GM23338 (cell line): ENCODE data around the gene WFS1.

ENCODE experiments used
- POLR2AphosphoS5 ChIP-seq: IDR thresholded peaks from 2 replicates; pipeline ENCODE4 v1.6.1; 2016; ENCODE audit warnings: antibody characterized with exemption, low read depth
- TF ChIP-seq, protein P1 (sequence below), 2 experiments: fragments of 200-600 bp in 1 of 2; sonication (generic) in 1 of 2; conservative IDR thresholded peaks; 2 replicates each; pipeline versions ENCODE4 v1.5.1 to v1.6.1; 2016 to 2017; ENCODE audit warnings: antibody characterized with exemption in 2 of 2, low read depth in 2 of 2, mild to moderate bottlenecking in 2 of 2, moderate library complexity in 1 of 2
- TF ChIP-seq, protein P2 (sequence below): IDR thresholded peaks from one replicate; pipeline ENCODE4 v1.6.1; 2018; ENCODE audit warnings: antibody characterized with exemption; ENCODE audit not compliant: unreplicated experiment

DNA sequence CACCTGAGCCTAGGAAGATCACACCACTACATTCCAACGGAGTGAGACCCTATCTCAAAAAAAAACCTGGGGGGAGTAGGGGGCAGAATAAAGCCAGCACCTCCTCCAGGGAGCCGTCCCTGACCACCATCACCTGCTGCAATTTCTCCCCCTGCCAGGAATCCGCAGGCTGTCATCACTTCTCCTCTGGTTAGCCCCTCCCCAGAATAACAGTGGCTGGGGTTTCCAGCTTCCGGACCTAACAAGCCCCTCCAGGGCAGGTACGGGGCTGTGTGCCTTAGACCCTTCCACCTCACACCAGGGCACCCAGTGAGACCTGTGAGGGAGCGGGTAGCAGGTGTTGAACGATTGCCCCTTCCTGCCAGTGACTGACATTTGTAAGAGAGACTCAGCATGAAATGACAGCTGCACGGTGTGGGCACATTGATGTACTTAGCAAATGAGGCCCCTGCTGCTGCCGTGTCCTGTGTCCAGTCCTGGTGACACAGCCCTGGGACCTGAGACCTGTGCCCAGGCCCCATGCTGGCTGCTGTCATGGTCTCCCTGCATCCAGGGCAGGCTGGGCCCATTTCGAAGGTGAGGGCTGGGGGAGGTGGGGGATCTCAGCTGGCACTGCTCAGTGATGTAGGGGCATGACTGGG is 6.7 kb upstream of the WFS1 start:
- TF ChIP-seq, protein P1, sequence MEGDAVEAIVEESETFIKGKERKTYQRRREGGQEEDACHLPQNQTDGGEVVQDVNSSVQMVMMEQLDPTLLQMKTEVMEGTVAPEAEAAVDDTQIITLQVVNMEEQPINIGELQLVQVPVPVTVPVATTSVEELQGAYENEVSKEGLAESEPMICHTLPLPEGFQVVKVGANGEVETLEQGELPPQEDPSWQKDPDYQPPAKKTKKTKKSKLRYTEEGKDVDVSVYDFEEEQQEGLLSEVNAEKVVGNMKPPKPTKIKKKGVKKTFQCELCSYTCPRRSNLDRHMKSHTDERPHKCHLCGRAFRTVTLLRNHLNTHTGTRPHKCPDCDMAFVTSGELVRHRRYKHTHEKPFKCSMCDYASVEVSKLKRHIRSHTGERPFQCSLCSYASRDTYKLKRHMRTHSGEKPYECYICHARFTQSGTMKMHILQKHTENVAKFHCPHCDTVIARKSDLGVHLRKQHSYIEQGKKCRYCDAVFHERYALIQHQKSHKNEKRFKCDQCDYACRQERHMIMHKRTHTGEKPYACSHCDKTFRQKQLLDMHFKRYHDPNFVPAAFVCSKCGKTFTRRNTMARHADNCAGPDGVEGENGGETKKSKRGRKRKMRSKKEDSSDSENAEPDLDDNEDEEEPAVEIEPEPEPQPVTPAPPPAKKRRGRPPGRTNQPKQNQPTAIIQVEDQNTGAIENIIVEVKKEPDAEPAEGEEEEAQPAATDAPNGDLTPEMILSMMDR (conservative IDR thresholded peaks at IDR 0.05; ENCODE audit: low read depth in 2 of 2) = no peak
- no peak for TF ChIP-seq POLR2AphosphoS5
- TF ChIP-seq, protein P2, sequence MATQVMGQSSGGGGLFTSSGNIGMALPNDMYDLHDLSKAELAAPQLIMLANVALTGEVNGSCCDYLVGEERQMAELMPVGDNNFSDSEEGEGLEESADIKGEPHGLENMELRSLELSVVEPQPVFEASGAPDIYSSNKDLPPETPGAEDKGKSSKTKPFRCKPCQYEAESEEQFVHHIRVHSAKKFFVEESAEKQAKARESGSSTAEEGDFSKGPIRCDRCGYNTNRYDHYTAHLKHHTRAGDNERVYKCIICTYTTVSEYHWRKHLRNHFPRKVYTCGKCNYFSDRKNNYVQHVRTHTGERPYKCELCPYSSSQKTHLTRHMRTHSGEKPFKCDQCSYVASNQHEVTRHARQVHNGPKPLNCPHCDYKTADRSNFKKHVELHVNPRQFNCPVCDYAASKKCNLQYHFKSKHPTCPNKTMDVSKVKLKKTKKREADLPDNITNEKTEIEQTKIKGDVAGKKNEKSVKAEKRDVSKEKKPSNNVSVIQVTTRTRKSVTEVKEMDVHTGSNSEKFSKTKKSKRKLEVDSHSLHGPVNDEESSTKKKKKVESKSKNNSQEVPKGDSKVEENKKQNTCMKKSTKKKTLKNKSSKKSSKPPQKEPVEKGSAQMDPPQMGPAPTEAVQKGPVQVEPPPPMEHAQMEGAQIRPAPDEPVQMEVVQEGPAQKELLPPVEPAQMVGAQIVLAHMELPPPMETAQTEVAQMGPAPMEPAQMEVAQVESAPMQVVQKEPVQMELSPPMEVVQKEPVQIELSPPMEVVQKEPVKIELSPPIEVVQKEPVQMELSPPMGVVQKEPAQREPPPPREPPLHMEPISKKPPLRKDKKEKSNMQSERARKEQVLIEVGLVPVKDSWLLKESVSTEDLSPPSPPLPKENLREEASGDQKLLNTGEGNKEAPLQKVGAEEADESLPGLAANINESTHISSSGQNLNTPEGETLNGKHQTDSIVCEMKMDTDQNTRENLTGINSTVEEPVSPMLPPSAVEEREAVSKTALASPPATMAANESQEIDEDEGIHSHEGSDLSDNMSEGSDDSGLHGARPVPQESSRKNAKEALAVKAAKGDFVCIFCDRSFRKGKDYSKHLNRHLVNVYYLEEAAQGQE = no peak
